ENCODE results near the gene LAGE3. TPM values are rescaled to one million over a fixed set of nuclear protein-coding genes. Genes with fewer than 3 reads are reported as not detected.

LAGE3 gene
- total RNA-seq = 14.9 and 16.9 TPM in 2 replicates

GRCh38 chrX:154478728-154479622, at the start of gene LAGE3:
Gene LAGE3 (minus strand): TSS chrX:154479281. CDS start chrX:154478915, 366 bp downstream.
- DNase-seq (ENCODE audit: low read depth in 2 of 2) = peak; percentile 76 to 90

- DNase-seq (ENCODE audit: low read depth in 2 of 2) = peak in 1 of 2 donors; percentile 68
Measured at GRCh38 chrX:154526901-154527675, 48.0 kb upstream of the LAGE3 start.

GRCh38 chrX:154525606-154526490, 46.8 kb upstream of the LAGE3 start:
- DNase-seq (ENCODE audit: low read depth in 2 of 2) = no peak

GRCh38 chrX:154519389-154519788, 40.3 kb upstream of the LAGE3 start:
- DNase-seq (ENCODE audit: low read depth in 2 of 2) = no peak

- no peak for DNase-seq (ENCODE audit: low read depth in 2 of 2)
Measured at GRCh38 chrX:154517101-154517781, 38.2 kb upstream of the LAGE3 start.

GRCh38 chrX:154516656-154517100, 37.6 kb upstream of the LAGE3 start:
- peak; percentile 57 to 79 for DNase-seq (ENCODE audit: low read depth in 2 of 2)

GRCh38 chrX:154515966-154516655, 37.0 kb upstream of the LAGE3 start, which contains the start of gene FAM3A:
Gene FAM3A (minus strand): TSS chrX:154516232. CDS start chrX:154515772, 460 bp downstream.
- peak; percentile 77 to 92 for DNase-seq (ENCODE audit: low read depth in 2 of 2)

- peak in 1 of 2 donors; percentile 9 for DNase-seq (ENCODE audit: low read depth in 2 of 2)
Measured at GRCh38 chrX:154515090-154515965, 36.2 kb upstream of the LAGE3 start.

GRCh38 chrX:154513716-154514115, 34.6 kb upstream of the LAGE3 start:
- no peak for DNase-seq (ENCODE audit: low read depth in 2 of 2)

- DNase-seq (ENCODE audit: low read depth in 2 of 2) = no peak
Measured at GRCh38 chrX:154512879-154513553, 33.9 kb upstream of the LAGE3 start.

GRCh38 chrX:154511761-154512160, 32.7 kb upstream of the LAGE3 start:
- no peak for DNase-seq (ENCODE audit: low read depth in 2 of 2)

GRCh38 chrX:154509455-154509854, 30.4 kb upstream of the LAGE3 start:
- no peak for DNase-seq (ENCODE audit: low read depth in 2 of 2)

GRCh38 chrX:154508384-154508745, 29.3 kb upstream of the LAGE3 start:
- no peak for DNase-seq (ENCODE audit: low read depth in 2 of 2)

GRCh38 chrX:154507673-154508383, 28.7 kb upstream of the LAGE3 start:
- DNase-seq (ENCODE audit: low read depth in 2 of 2) = no peak

GRCh38 chrX:154506483-154507332, 27.6 kb upstream of the LAGE3 start:
- no peak for DNase-seq (ENCODE audit: low read depth in 2 of 2)

GRCh38 chrX:154505734-154506133, 26.7 kb upstream of the LAGE3 start:
- DNase-seq (ENCODE audit: low read depth in 2 of 2) = peak in 1 of 2 donors; percentile 67

- DNase-seq (ENCODE audit: low read depth in 2 of 2) = no peak
Measured at GRCh38 chrX:154502989-154503388, 23.9 kb upstream of the LAGE3 start.
